Activated naive CD8-positive, alpha-beta T cell (primary cell): ENCODE results near the gene HDGFL3.
A peak's percentile ranks its signal among the peaks of the same experiment; 100 is the strongest.
"Not testable (repeated sequence)": the region's sequence is repeated elsewhere in the genome, so short reads cannot be mapped to it uniquely, and the experiment has no call there.

ENCODE experiments used
- H3K27ac Mint-ChIP-seq: one replicate; pipeline ENCODE4 v1.8.0; 2021; ENCODE audit warnings: mixed read lengths
- H3K27me3 Mint-ChIP-seq: one replicate; pipeline ENCODE4 v1.8.0; 2021; ENCODE audit warnings: mixed read lengths
- H3K36me3 Mint-ChIP-seq: one replicate; pipeline ENCODE4 v1.8.0; 2021; ENCODE audit warnings: mixed read lengths
- H3K4me1 Mint-ChIP-seq: one replicate; pipeline ENCODE4 v1.8.0; 2021; ENCODE audit warnings: low read depth, mixed read lengths
- H3K4me3 Mint-ChIP-seq: one replicate; pipeline ENCODE4 v1.8.0; 2021; ENCODE audit warnings: mild to moderate bottlenecking, mixed read lengths
- H3K9me3 Mint-ChIP-seq: one replicate; pipeline ENCODE4 v1.8.0; 2021; ENCODE audit warnings: low read depth, mixed read lengths

HDGFL3 gene

GRCh38 chr15:83169576-83169975, 38.0 kb downstream of the HDGFL3 start:
- H3K27ac Mint-ChIP-seq, H3K27me3 Mint-ChIP-seq, H3K36me3 Mint-ChIP-seq, H3K4me3 Mint-ChIP-seq, H3K4me1 Mint-ChIP-seq: not testable (repeated sequence)
- peaks cover 15% of the 10 kb centered on the region for H3K9me3 Mint-ChIP-seq

GRCh38 chr15:83166830-83167229, 40.8 kb downstream of the HDGFL3 start:
- H3K9me3 Mint-ChIP-seq, result peaks cover 15% of the 10 kb centered on the region
- H3K4me3 Mint-ChIP-seq, result no peak overlapping the region
- no peak overlapping the region for H3K27ac Mint-ChIP-seq
- H3K27me3 Mint-ChIP-seq, result peaks cover 9% of the 10 kb centered on the region
- H3K4me1 Mint-ChIP-seq, result peaks cover 20% of the 10 kb centered on the region
- peaks cover 9% of the 10 kb centered on the region for H3K36me3 Mint-ChIP-seq

GRCh38 chr15:83166218-83166617, 41.4 kb downstream of the HDGFL3 start:
- H3K4me1 Mint-ChIP-seq, result peaks cover 20% of the 10 kb centered on the region
- H3K9me3 Mint-ChIP-seq, result peaks cover 15% of the 10 kb centered on the region
- no peak overlapping the region for H3K27ac Mint-ChIP-seq
- peaks cover 9% of the 10 kb centered on the region for H3K27me3 Mint-ChIP-seq
- H3K4me3 Mint-ChIP-seq, result no peak overlapping the region
- H3K36me3 Mint-ChIP-seq, result peaks cover 9% of the 10 kb centered on the region

- Mint-ChIP-seq H3K4me3 (peak overlapping the region; percentile 33), H3K9me3 (peaks cover 15% of the 10 kb centered on the region), H3K27me3 (peaks cover 9% of the 10 kb centered on the region), H3K36me3 (peaks cover 9% of the 10 kb centered on the region), H3K4me1 (peaks cover 20% of the 10 kb centered on the region), H3K27ac (peak overlapping the region; percentile 17)
Measured at GRCh38 chr15:83164771-83165404, 42.7 kb downstream of the HDGFL3 start.

GRCh38 chr15:83164111-83164770, 43.4 kb downstream of the HDGFL3 start:
- H3K27ac Mint-ChIP-seq, result no peak overlapping the region
- peaks cover 20% of the 10 kb centered on the region for H3K4me1 Mint-ChIP-seq
- H3K4me3 Mint-ChIP-seq, result no peak overlapping the region
- peaks cover 9% of the 10 kb centered on the region for H3K27me3 Mint-ChIP-seq
- peaks cover 9% of the 10 kb centered on the region for H3K36me3 Mint-ChIP-seq
- H3K9me3 Mint-ChIP-seq, result peaks cover 15% of the 10 kb centered on the region

DNA sequence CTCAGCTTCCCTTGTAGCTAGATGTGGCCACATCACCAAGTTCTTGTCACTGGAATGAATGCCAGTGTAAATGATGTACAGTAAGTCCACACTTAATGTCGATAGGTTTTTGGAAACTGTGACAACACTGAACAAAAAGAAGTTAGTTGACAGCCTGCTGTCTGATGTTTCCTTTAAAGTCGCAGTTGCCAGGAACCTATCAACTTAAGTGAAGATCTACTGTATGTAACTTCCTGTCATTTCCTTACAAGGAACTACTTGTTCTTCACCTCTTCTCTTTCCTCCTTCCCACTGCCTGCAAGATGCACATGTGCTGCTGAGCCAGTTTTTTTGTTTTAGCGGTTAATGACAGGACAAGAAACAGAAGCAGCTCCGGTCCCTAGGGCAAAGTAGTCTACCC, 44.6 kb downstream of the HDGFL3 start:
- H3K27ac Mint-ChIP-seq, result peak overlapping the region; percentile 18
- peaks cover 11% of the 10 kb centered on the region for H3K9me3 Mint-ChIP-seq
- H3K4me1 Mint-ChIP-seq, result peaks cover 20% of the 10 kb centered on the region
- H3K36me3 Mint-ChIP-seq, result peaks cover 7% of the 10 kb centered on the region
- no peak overlapping the region for H3K4me3 Mint-ChIP-seq
- H3K27me3 Mint-ChIP-seq, result peaks cover 8% of the 10 kb centered on the region

DNA sequence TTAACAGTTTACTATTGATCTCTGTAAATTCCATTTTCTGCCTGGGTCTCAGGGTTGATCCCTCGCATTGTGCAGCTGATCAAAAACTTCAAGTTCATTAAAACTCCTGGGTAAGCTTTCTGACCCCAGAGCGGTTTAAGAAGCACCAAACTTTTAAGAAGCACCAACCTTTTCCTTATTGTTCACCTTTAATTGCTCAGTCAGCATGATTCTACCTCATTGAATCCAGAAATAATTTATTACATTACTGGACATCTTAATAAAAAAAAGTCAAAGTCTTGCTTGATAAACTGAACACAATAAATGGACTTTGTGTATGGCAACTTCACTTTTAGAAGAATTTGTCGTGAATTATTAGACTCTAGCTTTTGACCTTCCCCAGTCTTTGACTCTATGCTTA, 46.9 kb downstream of the HDGFL3 start:
- Mint-ChIP-seq H3K4me1 (peaks cover 23% of the 10 kb centered on the region), H3K27ac (no peak overlapping the region), H3K27me3 (peaks cover 3% of the 10 kb centered on the region), H3K4me3 (no peak overlapping the region), H3K36me3 (no peaks in the 10 kb centered on the region), H3K9me3 (no peaks in the 10 kb centered on the region)

GRCh38 chr15:83158393-83158792, 49.2 kb downstream of the HDGFL3 start:
- H3K27ac Mint-ChIP-seq, result no peak overlapping the region
- peaks cover 11% of the 10 kb centered on the region for H3K4me1 Mint-ChIP-seq
- H3K27me3 Mint-ChIP-seq, result peaks cover 2% of the 10 kb centered on the region
- H3K36me3 Mint-ChIP-seq, result no peaks in the 10 kb centered on the region
- no peak overlapping the region for H3K4me3 Mint-ChIP-seq
- H3K9me3 Mint-ChIP-seq, result no peaks in the 10 kb centered on the region

GRCh38 chr15:83155942-83156341, 51.7 kb downstream of the HDGFL3 start:
- Mint-ChIP-seq H3K36me3 (no peaks in the 10 kb centered on the region), H3K27ac (no peak overlapping the region), H3K9me3 (no peaks in the 10 kb centered on the region), H3K4me3 (no peak overlapping the region), H3K4me1 (peaks cover 3% of the 10 kb centered on the region), H3K27me3 (no peaks in the 10 kb centered on the region)

GRCh38 chr15:83153288-83153687, 54.3 kb downstream of the HDGFL3 start:
- Mint-ChIP-seq H3K4me3 (no peak overlapping the region), H3K36me3 (no peaks in the 10 kb centered on the region), H3K4me1 (peaks cover 3% of the 10 kb centered on the region), H3K27me3 (no peaks in the 10 kb centered on the region), H3K27ac (no peak overlapping the region), H3K9me3 (no peaks in the 10 kb centered on the region)

DNA sequence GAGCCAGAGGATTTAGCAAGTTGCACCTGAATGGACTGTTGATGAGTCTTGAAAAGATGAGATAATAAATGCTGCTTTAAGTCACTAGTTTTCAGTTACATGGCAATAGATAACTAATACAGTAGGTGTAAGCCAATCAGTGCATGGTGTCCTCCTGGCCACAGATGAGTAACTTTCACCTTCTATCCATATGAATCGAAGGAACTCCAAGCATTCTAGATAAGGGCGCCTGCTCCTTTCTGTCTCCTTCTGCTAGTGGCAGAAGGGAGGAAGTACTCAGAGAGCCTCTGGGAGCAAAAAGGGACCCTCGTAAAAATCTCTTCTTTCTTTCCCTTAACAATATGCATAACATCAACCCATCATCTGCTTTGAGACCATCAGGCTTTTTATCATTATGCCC, 62.9 kb downstream of the HDGFL3 start:
- Mint-ChIP-seq H3K27ac (no peak overlapping the region), H3K4me3 (no peak overlapping the region), H3K4me1 (no peaks in the 10 kb centered on the region), H3K36me3 (peaks cover 3% of the 10 kb centered on the region), H3K9me3 (no peaks in the 10 kb centered on the region), H3K27me3 (peaks cover 8% of the 10 kb centered on the region)

- H3K27ac Mint-ChIP-seq, H3K27me3 Mint-ChIP-seq, H3K4me1 Mint-ChIP-seq, H3K36me3 Mint-ChIP-seq, H3K4me3 Mint-ChIP-seq, H3K9me3 Mint-ChIP-seq: not testable (repeated sequence)
Measured at GRCh38 chr15:83142151-83142550, 65.5 kb downstream of the HDGFL3 start.

- H3K27ac Mint-ChIP-seq, result no peak overlapping the region
- H3K4me3 Mint-ChIP-seq, result no peak overlapping the region
- H3K9me3 Mint-ChIP-seq, result no peaks in the 10 kb centered on the region
- H3K36me3 Mint-ChIP-seq, result no peaks in the 10 kb centered on the region
- no peaks in the 10 kb centered on the region for H3K27me3 Mint-ChIP-seq
- H3K4me1 Mint-ChIP-seq, result no peaks in the 10 kb centered on the region
Measured at GRCh38 chr15:83132861-83133523, 74.6 kb downstream of the HDGFL3 start.

- no peak overlapping the region for H3K4me3 Mint-ChIP-seq
- no peaks in the 10 kb centered on the region for H3K36me3 Mint-ChIP-seq
- H3K4me1 Mint-ChIP-seq, result no peaks in the 10 kb centered on the region
- H3K27ac Mint-ChIP-seq, result no peak overlapping the region
- H3K9me3 Mint-ChIP-seq, result no peaks in the 10 kb centered on the region
- no peaks in the 10 kb centered on the region for H3K27me3 Mint-ChIP-seq
Measured at GRCh38 chr15:83129791-83130190, 77.8 kb downstream of the HDGFL3 start.

- H3K27me3 Mint-ChIP-seq, result no peaks in the 10 kb centered on the region
- no peak overlapping the region for H3K27ac Mint-ChIP-seq
- no peak overlapping the region for H3K4me3 Mint-ChIP-seq
- no peaks in the 10 kb centered on the region for H3K36me3 Mint-ChIP-seq
- H3K9me3 Mint-ChIP-seq, result no peaks in the 10 kb centered on the region
- H3K4me1 Mint-ChIP-seq, result no peaks in the 10 kb centered on the region
Measured at GRCh38 chr15:83127547-83128150, 80.0 kb downstream of the HDGFL3 start.
